ENCODE data around the gene RYR2. TPM values are rescaled to one million over a fixed set of nuclear protein-coding genes. Genes with fewer than 3 reads are reported as not detected.

The RYR2 gene
- total RNA-seq, 1 donor from 2014 or later = 15.2 TPM

DNA sequence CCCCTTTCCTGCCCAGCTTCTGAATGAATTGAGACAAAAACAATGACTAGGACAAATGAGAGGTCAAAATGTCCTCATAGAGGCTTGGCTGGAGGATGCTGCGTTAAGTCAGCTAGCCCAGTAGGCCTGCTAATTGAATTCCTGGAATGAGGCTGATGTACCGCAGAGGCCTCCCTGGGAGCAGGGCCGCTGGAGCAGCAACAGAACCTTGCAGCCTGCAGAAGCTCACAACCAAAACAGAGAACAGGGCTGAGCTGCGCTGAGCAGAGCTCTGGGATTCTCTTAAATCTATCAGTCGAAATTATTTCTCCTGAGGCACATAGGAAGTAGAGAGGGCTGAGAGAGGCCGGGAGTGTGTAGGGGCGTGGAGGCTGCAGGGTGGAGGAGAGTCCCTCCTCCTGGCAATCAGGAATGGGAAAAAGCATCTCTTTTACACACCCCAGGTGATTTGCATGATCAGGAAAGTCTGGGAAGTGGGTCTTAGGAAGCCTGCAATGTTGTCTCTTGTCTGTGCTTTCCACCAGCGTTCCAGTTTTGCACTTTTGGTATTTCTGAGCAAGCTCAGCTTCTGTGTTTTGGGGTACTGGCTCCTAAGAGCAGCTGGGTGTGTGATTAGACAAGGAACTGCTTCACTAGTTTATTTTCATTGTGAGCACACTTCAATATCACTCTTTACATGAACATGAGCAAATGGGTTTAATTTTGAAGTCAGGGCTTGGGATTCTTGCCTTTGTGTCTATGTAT is 66.5 kb downstream of the RYR2 start:
- H3K4me1 ChIP-seq = no peaks in the 10 kb centered on the region

DNA sequence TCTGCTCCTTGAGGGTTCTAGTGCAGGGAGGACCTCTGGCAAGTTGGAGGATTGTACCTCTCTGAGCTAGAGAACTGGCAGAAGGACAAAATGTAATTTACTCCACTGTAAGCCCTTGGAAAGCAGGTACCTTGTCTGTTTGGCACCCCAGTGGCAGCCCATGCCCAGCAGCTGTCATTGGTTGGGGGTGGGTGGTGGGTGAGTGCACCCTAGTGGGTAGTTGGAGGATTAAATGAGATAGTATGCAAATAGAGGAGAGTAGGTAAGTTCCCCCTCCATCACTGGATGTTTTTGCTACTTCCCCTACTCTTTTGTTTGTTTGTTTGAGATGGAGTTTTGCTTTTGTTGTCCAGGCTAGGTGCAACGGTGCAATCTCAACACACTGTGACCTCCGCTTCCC is 69.8 kb downstream of the RYR2 start:
- no peak overlapping the region for H3K27ac ChIP-seq
- H3K4me3 ChIP-seq = no peak overlapping the region
- TF ChIP-seq, protein P1, sequence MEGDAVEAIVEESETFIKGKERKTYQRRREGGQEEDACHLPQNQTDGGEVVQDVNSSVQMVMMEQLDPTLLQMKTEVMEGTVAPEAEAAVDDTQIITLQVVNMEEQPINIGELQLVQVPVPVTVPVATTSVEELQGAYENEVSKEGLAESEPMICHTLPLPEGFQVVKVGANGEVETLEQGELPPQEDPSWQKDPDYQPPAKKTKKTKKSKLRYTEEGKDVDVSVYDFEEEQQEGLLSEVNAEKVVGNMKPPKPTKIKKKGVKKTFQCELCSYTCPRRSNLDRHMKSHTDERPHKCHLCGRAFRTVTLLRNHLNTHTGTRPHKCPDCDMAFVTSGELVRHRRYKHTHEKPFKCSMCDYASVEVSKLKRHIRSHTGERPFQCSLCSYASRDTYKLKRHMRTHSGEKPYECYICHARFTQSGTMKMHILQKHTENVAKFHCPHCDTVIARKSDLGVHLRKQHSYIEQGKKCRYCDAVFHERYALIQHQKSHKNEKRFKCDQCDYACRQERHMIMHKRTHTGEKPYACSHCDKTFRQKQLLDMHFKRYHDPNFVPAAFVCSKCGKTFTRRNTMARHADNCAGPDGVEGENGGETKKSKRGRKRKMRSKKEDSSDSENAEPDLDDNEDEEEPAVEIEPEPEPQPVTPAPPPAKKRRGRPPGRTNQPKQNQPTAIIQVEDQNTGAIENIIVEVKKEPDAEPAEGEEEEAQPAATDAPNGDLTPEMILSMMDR (IDR thresholded peaks at IDR 0.05) = no peak
- DNase-seq (ENCODE audit: low spot score in 2 of 2) = no peak
- no peaks in the 10 kb centered on the region for H3K9me3 ChIP-seq
- intact Hi-C loops (cut with DNase I) = no loop called here
- no peaks in the 10 kb centered on the region for H3K27me3 ChIP-seq
- no peaks in the 10 kb centered on the region for H3K36me3 ChIP-seq
- no peaks in the 10 kb centered on the region for H3K4me1 ChIP-seq

More for the DNA sequence above, 66.5 kb downstream of the RYR2 start:
- intact Hi-C loops (cut with DNase I) = no loop called here
- no peak for DNase-seq (ENCODE audit: low spot score in 2 of 2)
- no peaks in the 10 kb centered on the region for H3K36me3 ChIP-seq
- H3K27ac ChIP-seq = no peak overlapping the region
- no peaks in the 10 kb centered on the region for H3K9me3 ChIP-seq
- H3K27me3 ChIP-seq = no peaks in the 10 kb centered on the region
- TF ChIP-seq, protein P1 (IDR thresholded peaks at IDR 0.05) = no peak
- no peak overlapping the region for H3K4me3 ChIP-seq

GRCh38 chr1:237112663-237113062 is 70.7 kb downstream of the RYR2 start:
- Histone ChIP-seq H3K9me3 (no peaks in the 10 kb centered on the region), H3K27me3 (no peaks in the 10 kb centered on the region), H3K27ac (no peak overlapping the region), H3K4me3 (no peak overlapping the region), H3K36me3 (no peaks in the 10 kb centered on the region), H3K4me1 (no peaks in the 10 kb centered on the region)
- no peak for DNase-seq (ENCODE audit: low spot score in 2 of 2)
- TF ChIP-seq, protein P1 (IDR thresholded peaks at IDR 0.05) = no peak
- intact Hi-C loops (cut with DNase I) = no loop called here

DNA sequence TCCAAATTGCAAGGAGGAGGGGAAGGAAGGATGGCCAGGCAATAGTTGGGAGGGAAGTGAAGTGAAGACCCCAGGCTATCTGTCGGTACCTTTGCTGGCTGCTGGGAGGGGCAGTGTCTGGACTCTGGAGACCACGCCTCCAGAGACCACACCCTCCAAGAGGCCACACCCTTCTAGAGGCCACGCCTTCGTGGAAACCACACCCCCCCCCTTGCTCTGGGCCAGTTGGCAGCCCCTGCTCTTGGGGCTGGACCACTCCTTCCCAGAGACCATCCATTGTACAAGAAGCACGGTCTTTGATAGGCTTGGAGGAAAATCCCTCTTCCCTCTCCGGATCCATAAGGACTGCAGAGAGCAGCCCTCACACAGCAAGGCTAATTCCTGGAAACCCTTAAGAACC is 73.1 kb downstream of the RYR2 start:
- Histone ChIP-seq H3K27me3 (no peaks in the 10 kb centered on the region), H3K4me1 (no peaks in the 10 kb centered on the region), H3K27ac (no peak overlapping the region), H3K4me3 (no peak overlapping the region), H3K36me3 (no peaks in the 10 kb centered on the region), H3K9me3 (no peaks in the 10 kb centered on the region)
- intact Hi-C loops (cut with DNase I) = no loop called here
- no peak for DNase-seq (ENCODE audit: low spot score in 2 of 2)
- TF ChIP-seq, protein P1 (IDR thresholded peaks at IDR 0.05) = no peak

DNA sequence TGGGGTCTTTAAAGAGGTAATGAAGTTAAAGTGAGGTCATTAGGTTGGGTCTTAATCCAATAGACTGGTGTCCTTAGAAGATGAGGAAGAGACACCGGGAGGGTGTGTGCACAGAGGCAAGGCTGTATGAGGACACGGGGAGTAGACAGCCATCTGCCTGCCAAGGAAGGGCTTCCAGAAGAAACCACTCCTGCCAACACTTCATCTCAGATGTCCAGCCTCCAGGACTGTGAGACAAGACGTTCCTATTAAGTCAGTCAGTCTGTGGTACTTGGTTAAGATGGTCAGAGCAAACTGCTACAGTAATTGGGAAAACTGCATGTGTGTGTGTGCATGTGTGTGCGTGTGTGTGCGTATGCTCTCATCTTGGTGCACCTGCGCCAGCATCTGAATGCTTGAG is 77.1 kb downstream of the RYR2 start:
- Histone ChIP-seq H3K4me1 (no peaks in the 10 kb centered on the region), H3K9me3 (no peaks in the 10 kb centered on the region), H3K27ac (no peak overlapping the region), H3K27me3 (no peaks in the 10 kb centered on the region), H3K4me3 (no peak overlapping the region), H3K36me3 (no peaks in the 10 kb centered on the region)
- intact Hi-C loops (cut with DNase I) = no loop called here
- DNase-seq (ENCODE audit: low spot score in 2 of 2) = no peak
- TF ChIP-seq, protein P1 (IDR thresholded peaks at IDR 0.05) = no peak
